ENCODE measurements around the gene PROK1.

The PROK1 gene

DNA sequence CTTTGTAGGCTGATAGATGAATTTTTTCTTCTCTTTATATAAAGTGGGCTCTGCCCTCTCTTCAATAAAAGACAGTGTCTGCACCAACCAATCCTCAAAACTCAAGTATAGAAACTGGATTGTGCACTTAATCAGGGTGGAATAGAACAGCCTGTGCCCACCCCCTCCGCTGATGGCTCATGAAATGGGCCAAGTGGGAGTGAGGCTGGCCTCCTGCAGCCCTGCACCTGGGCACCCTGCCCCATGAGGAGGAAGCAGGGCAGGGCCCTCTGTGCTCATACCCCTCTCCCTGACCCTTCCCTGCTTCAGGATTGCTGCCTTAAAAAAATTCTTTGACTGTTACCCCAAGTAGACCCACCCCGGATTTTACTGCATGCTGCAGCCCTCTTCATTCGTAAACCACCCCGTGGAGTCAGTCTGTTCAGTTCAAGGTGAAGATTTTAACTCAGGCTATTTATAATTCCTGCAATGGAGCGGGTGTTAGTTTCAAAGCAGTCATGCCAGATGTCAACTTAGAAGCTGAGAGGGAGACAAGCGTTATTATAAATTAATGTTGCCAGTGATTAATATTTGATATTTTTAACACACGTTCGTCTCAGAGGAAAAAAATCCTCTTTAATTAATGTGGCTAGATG is 15.8 kb downstream of the PROK1 start:
- no peak for DNase-seq

- no peak for DNase-seq
Measured at GRCh38 chr1:110471131-110471530, 20.2 kb downstream of the PROK1 start.

GRCh38 chr1:110472546-110472945 is 21.6 kb downstream of the PROK1 start:
- DNase-seq = no peak

DNA sequence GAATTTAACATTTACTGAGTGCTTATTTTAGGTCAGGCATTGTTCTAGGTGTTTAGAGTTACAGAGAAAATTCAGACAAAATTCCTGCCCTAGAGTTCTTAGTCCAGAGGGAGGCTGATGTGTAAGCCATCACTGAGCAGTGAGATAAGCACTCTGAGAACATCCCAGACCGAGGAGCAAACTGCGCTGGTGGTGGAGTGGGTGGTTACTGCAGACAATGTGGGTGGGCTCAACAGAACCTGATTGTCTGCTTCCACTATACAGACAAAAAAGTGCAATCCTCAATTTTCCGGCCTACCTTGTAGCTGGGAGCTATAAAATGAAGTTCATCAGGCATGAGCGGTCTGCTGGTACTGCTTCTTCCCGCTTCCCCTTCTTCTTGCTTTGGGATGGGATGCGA is 23.5 kb downstream of the PROK1 start:
- DNase-seq = no peak

- DNase-seq = no peak
Measured at GRCh38 chr1:110475362-110476027, 24.5 kb downstream of the PROK1 start.

- no peak for DNase-seq
Measured at GRCh38 chr1:110476028-110476765, 25.2 kb downstream of the PROK1 start.

DNA sequence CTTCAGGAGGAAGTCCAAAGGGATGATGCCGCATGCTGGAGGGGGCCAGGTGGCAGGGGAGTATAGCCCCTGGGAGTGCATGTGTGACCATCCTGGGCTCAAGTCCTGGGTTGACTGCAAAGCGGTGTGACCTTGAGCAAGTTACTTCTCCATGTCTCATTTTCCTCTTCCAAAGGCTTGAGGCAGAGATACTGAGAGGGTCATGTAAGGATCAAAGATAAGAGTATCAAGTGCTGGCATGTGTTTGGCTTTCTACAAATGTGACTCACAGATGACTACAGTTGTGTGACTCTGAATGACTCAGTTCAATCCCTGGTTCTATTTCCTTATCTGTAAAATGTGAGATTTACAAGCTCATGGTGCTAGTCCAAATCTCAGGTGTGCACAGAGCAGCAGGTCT is 26.1 kb downstream of the PROK1 start:
- DNase-seq = no peak

- no peak for DNase-seq
Measured at GRCh38 chr1:110477445-110477957, 26.6 kb downstream of the PROK1 start.

- no peak for DNase-seq
Measured at GRCh38 chr1:110477967-110478640, 27.2 kb downstream of the PROK1 start.

GRCh38 chr1:110478886-110479285 is 27.9 kb downstream of the PROK1 start:
- DNase-seq = no peak

DNA sequence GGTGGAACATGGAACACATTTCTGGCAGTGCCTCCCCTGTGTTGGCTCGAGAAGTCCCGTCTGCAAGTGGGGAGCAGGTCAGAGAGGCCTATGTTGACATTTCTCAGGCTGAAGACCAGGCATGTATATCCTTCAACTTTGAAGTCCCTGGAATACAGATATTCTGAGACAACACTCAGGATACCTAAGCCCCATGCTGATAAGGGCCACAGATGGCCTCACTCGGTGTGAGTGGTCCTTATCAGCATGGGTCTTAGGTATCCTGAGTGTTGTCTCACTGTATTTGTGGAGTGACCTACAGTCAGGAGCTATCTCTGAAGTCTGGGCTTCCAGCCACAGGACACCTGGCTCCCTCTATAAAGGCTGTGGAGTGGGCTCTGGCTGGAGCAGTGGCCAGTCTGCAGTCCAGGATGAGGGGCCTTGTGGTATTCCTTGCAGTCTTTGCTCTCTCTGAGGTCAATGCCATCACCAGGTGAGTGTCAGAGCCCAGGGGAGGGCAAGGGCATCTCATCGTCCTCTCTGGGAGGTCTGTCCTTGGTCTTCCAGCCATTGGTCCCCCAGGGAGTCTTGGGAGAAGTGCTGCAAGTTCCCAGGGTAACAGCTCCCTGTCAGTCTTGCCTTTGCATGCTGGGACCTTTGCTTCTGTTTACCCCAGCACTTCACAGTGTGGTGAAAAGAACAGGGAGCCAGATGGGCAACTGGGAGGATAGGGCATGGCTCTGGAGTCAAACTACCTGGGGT is 29.6 kb downstream of the PROK1 start:
- no peak for DNase-seq

GRCh38 chr1:110481968-110482623 is 31.1 kb downstream of the PROK1 start:
- no peak for DNase-seq

GRCh38 chr1:110482662-110483307 is 31.8 kb downstream of the PROK1 start:
- no peak for DNase-seq

DNA sequence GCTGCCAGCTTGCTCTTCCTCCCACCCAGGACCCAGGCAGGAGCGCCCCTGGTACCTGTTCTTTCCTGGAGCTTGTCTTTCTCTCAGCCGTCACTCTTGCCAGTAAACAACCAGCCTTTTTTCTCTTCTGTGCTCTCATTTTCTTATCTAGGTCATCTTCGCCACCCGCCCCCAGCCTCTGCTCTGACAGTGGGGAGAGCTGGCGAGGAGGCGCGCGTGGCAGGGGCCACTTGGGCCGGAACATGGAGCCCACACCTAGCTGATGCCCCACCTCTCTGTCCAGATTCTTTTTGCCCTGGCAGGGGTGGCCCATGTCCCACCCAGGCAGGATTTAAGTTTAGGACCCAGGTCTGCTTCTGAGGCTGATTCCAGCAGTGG is 32.3 kb downstream of the PROK1 start:
- no peak for DNase-seq

DNA sequence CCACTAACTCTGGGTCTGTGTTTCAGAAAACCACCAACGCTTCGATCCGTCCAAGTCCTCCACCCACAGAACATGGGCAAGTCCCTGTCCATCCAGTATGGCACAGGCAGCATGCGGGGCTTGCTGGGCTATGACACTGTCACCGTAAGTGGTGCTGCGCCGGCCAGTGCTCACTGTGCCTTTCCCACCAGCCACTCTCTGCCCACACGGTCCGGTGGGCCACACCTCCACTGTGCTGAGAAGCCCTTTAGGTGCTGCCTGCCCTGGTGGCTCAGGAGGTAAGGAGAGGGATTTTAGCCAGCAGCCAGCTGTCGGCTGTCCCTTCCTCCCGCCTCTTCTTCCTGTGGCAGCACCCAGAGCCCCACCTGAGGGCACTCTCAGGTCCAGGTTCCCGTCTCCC is 33.9 kb downstream of the PROK1 start:
- DNase-seq = no peak

GRCh38 chr1:110485725-110486124 is 34.8 kb downstream of the PROK1 start:
- no peak for DNase-seq

DNA sequence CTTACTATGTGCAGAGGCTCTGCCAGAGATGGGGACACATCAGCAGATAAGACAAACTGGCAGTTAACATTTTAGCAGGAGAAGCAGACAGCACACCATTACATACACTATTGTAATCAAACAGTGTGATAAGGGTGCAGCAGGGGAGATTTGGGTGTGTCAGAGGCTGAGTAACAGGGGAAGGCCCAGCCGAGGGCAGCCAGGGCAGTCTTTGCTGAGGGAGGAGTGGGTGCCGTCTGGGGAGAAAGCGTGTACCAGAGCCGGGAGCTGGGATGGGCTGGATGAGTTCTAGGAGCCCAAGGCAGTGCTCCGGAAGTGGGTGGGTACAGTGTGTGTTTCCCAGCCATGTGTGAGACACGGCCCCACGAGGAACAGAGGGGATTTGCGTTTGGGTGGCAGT is 36.8 kb downstream of the PROK1 start:
- DNase-seq = no peak

GRCh38 chr1:110488161-110488560 is 37.2 kb downstream of the PROK1 start:
- DNase-seq = no peak

- no peak for DNase-seq
Measured at GRCh38 chr1:110488867-110489266, 37.9 kb downstream of the PROK1 start.

DNA sequence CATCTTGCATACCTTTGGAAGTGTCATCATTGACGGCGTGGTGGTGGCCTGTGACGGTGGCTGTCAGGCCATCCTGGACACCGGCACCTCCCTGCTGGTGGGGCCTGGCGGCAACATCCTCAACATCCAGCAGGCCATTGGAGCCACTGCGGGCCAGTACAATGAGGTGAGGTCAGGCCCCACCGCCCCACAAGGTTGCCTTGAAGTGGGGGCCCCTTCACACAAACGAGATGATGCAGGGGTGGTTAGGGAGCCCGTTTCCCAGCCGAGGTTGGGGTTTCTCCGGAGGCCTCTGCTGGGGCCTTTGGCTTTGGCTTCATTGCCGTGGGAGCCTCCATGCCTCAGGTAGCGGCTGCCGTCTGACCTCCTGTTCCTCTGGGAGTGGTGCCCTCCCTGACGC is 38.5 kb downstream of the PROK1 start:
- DNase-seq = no peak

- no peak for DNase-seq
Measured at GRCh38 chr1:110489973-110490542, 39.1 kb downstream of the PROK1 start.
